CD4-positive, CD25-positive, alpha-beta regulatory T cell (primary cell): ENCODE data around the gene TMEM44. TPM values are rescaled to one million over a fixed set of nuclear protein-coding genes. Genes with fewer than 3 reads are reported as not detected.

Experiments
- ATAC-seq, 2 donors: fragments of 150-1000 bp; cut with Tn5 transposase; one replicate each; pipeline ENCODE4 v1.10.0; 2021; ENCODE audit warnings: low read depth in 2 of 2, moderate number of reproducible peaks in 2 of 2, moderate library complexity in 1 of 2
- DNase-seq, 3 donors: peaks; one replicate each; pipeline versions ENCODE4 v3.0.0 to v3.0.0-alpha.2; 2012 to 2022; ENCODE audit warnings: mixed read lengths in 1 of 3
- H3K27ac ChIP-seq: one replicate; pipeline ENCODE4 v1.7.0; 2013; ENCODE audit warnings: mild to moderate bottlenecking, low read length; ENCODE audit not compliant: insufficient read depth, poor library complexity, severe bottlenecking
- H3K27me3 ChIP-seq: one replicate; pipeline ENCODE4 v1.7.0; 2013; ENCODE audit warnings: low read length; ENCODE audit not compliant: control insufficient read depth, insufficient read depth
- H3K36me3 ChIP-seq: one replicate; pipeline ENCODE4 v1.7.0; 2013; ENCODE audit warnings: mild to moderate bottlenecking, low read length, moderate library complexity; ENCODE audit not compliant: control insufficient read depth, insufficient read depth
- H3K4me1 ChIP-seq: 2 replicates; pipeline ENCODE4 v1.7.0; 2013; ENCODE audit warnings: mild to moderate bottlenecking, low read length; ENCODE audit not compliant: insufficient read depth, control insufficient read depth, poor library complexity, severe bottlenecking
- H3K4me3 ChIP-seq: one replicate; pipeline ENCODE4 v1.7.0; 2013; ENCODE audit warnings: low read depth, mild to moderate bottlenecking, low read length, moderate library complexity
- H3K9me3 ChIP-seq, 2 experiments: 1 replicate in 1 of 2; 2 replicates in 1 of 2; pipeline ENCODE4 v1.7.0; 2013; ENCODE audit warnings: low read length in 2 of 2, mild to moderate bottlenecking in 1 of 2, moderate library complexity in 1 of 2; ENCODE audit not compliant: control insufficient read depth in 2 of 2
- H3K27ac Mint-ChIP-seq, 3 donors: one replicate each; pipeline ENCODE4 v1.8.0; 2020 to 2022; ENCODE audit warnings: mild to moderate bottlenecking in 3 of 3, mixed read lengths in 3 of 3, moderate library complexity in 2 of 3
- H3K27me3 Mint-ChIP-seq: one replicate; pipeline ENCODE4 v1.8.0; 2022; ENCODE audit warnings: mild to moderate bottlenecking, mixed read lengths
- H3K36me3 Mint-ChIP-seq: one replicate; pipeline ENCODE4 v1.8.0; 2020; ENCODE audit warnings: mixed read lengths
- H3K4me1 Mint-ChIP-seq, 4 donors: one replicate each; pipeline ENCODE4 v1.8.0; 2020 to 2022; ENCODE audit warnings: mixed read lengths in 4 of 4, mild to moderate bottlenecking in 1 of 4
- H3K4me3 Mint-ChIP-seq, 4 donors: one replicate each; pipeline ENCODE4 v1.8.0; 2020 to 2022; ENCODE audit warnings: mild to moderate bottlenecking in 4 of 4, mixed read lengths in 4 of 4, moderate library complexity in 3 of 4
- H3K9me3 Mint-ChIP-seq, 7 donors: one replicate each; pipeline ENCODE4 v1.8.0; 2020 to 2022; ENCODE audit warnings: mixed read lengths in 7 of 7, mild to moderate bottlenecking in 3 of 7, moderate library complexity in 2 of 7
- polyA plus RNA-seq, 4 donors: library from polyadenylated mRNA; unstranded; fragments of 300-500 nt; fragmentation: Illumina TruSeq; gene quantifications; one replicate each; pipeline ENCODE4 v1.2.3, GENCODE V29; 2021
- total RNA-seq: library from RNA; stranded (reverse); gene quantifications from one replicate; pipeline ENCODE4 v1.2.3, GENCODE V29; 2022

The TMEM44 gene
- total and polyA plus RNA-seq, 5 donors from 2014 or later = 0.41 to 5.5 (median 0.75) TPM

DNA sequence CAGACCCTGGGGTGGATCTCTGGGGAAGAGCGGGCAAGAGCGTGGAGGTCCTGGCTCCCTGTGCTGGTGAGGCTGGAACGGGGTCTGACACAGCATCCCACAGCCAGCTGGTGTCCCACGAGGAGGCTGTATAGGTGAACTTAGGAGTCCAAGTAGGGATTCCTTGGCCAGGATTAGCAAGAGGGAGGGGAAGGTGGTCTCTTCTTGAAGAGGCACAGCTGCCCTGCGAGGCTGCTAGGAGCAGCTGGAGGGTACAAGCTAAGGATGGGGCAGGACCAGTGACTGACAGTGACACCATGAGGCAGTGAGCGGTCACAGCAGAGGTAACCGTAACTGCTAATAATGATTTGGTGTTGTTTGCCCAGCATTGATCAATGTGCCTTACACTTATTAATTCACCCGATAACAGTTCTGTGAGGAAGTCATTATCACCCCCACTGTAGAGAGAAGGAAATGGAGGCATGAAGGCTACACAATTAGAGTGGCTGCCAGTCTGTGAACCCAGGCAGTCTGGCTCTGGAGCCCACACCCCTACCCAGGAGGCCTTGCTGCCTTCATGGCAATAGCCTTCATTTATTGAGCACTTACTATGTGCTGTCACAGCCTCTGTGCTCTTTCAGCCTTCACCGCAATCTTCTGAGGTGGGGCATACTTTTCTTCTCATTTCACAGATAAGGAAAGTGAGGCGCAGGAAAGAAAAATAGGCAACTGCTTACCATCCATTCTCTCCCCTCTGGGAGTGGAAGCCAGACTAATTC lies 59.4 kb downstream of the TMEM44 start:
- Mint-ChIP-seq H3K36me3 (no peaks in the 10 kb centered on the region), H3K27me3 (peaks cover 47% of the 10 kb centered on the region), H3K27ac (no peak overlapping the region), H3K9me3 (peaks cover 0 to 3% (median 0%) of the 10 kb centered on the region in 7 donors), H3K4me1 (peaks cover 0 to 7% (median 1%) of the 10 kb centered on the region in 4 donors), H3K4me3 (no peak overlapping the region)
- peak; percentile 79 to 80 for ATAC-seq
- peak; percentile 5 to 67 (median 38) for DNase-seq
- H3K4me1 ChIP-seq = no peaks in the 10 kb centered on the region
- no peak overlapping the region for H3K27ac ChIP-seq
- H3K27me3 ChIP-seq = peaks cover 1% of the 10 kb centered on the region
- no peak overlapping the region for H3K4me3 ChIP-seq
- H3K36me3 ChIP-seq = no peaks in the 10 kb centered on the region
- no peaks in the 10 kb centered on the region for H3K9me3 ChIP-seq

GRCh38 chr3:194572944-194573491 lies 60.2 kb downstream of the TMEM44 start:
- no peak overlapping the region for H3K27ac ChIP-seq
- H3K9me3 Mint-ChIP-seq = peaks cover 0 to 2% (median 0%) of the 10 kb centered on the region in 7 donors
- peaks cover 0 to 7% (median 1%) of the 10 kb centered on the region in 4 donors for H3K4me1 Mint-ChIP-seq
- no peaks in the 10 kb centered on the region for H3K36me3 Mint-ChIP-seq
- H3K27ac Mint-ChIP-seq = no peak overlapping the region
- H3K27me3 ChIP-seq = peaks cover 1% of the 10 kb centered on the region
- no peaks in the 10 kb centered on the region for H3K9me3 ChIP-seq
- no peak for DNase-seq
- no peak overlapping the region for H3K4me3 ChIP-seq
- H3K27me3 Mint-ChIP-seq = peaks cover 47% of the 10 kb centered on the region
- H3K36me3 ChIP-seq = no peaks in the 10 kb centered on the region
- no peak overlapping the region for H3K4me3 Mint-ChIP-seq
- H3K4me1 ChIP-seq = no peaks in the 10 kb centered on the region
- ATAC-seq = no peak

DNA sequence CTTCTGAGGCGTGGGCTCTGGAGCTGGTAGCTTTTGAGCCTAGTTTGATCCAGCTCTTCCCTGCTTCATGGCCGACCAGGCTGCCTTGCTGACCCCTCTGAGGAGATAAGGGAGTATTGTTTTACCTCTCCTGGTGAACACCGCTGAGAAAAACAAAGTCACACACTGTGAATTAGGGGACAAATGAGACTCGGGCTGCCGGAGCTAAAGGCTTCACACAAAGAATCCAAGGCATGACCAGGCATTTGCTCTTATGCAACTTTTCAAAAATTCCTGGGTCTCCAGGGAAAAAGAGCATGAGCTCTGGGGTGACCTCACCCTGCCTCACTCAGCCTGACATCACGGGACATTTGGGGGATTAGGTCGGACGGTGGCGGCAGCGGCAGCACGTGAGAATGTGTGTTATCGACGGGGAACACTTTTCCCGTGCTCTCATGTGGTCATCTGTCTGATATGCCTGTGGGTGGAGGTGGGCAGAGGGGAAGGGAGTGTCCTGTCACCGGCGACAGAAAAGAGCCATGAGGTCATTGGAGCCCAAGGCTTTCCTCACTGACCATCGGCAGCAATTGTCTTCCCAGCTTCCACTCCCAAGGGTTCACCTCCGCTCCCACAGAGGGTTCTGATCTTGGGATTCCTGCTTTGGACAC lies 61.0 kb downstream of the TMEM44 start:
- Mint-ChIP-seq H3K9me3 (peaks cover 0 to 2% (median 0%) of the 10 kb centered on the region in 7 donors), H3K4me3 (no peak overlapping the region), H3K4me1 (peaks cover 0 to 7% (median 1%) of the 10 kb centered on the region in 4 donors), H3K36me3 (no peaks in the 10 kb centered on the region), H3K27ac (no peak overlapping the region), H3K27me3 (peaks cover 51% of the 10 kb centered on the region)
- no peak for ATAC-seq
- H3K4me3 ChIP-seq = no peak overlapping the region
- H3K27me3 ChIP-seq = peaks cover 1% of the 10 kb centered on the region
- H3K27ac ChIP-seq = no peak overlapping the region
- no peaks in the 10 kb centered on the region for H3K9me3 ChIP-seq
- DNase-seq = no peak
- no peaks in the 10 kb centered on the region for H3K36me3 ChIP-seq
- no peaks in the 10 kb centered on the region for H3K4me1 ChIP-seq

DNA sequence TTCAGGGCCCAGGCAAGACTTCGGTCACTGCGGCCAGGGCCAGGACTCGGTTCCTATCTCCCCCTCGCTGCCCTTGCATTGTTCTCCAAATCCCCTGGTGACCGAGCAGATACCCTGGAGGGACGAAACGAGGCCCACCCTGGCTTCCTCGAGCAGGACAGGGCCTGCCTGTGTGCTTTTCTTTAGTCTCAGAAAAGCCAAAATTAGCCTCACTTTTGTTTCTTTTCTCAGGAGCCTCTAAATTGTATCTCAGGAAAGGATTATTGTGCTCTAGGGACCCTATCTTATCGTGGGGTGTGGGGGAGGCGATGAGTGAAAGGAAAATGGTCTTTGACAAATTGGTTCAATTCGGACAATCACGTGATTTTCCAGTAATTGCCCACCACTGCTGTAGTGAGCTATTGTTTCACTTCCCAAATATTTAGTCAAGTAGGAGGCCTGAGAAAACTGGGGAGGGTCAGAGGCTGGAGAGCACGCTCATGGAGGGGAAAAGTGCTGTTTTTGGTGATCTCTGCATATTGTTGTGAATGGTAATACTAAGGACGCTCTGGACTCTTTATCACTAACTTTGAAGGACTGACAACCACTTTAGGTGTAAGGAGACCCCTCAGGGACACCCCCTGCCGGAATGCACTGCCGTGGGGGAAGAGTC lies 61.6 kb downstream of the TMEM44 start:
- Mint-ChIP-seq H3K36me3 (no peaks in the 10 kb centered on the region), H3K27me3 (peaks cover 55% of the 10 kb centered on the region), H3K4me1 (peaks cover 0 to 7% (median 1%) of the 10 kb centered on the region in 4 donors), H3K9me3 (peaks cover 0 to 2% (median 0%) of the 10 kb centered on the region in 7 donors), H3K27ac (no peak overlapping the region), H3K4me3 (no peak overlapping the region)
- ATAC-seq = no peak
- Histone ChIP-seq H3K4me1 (no peaks in the 10 kb centered on the region), H3K27me3 (peaks cover 3% of the 10 kb centered on the region), H3K9me3 (no peaks in the 10 kb centered on the region), H3K36me3 (no peaks in the 10 kb centered on the region), H3K27ac (no peak overlapping the region), H3K4me3 (no peak overlapping the region)
- DNase-seq = no peak

GRCh38 chr3:194570898-194571297 lies 62.3 kb downstream of the TMEM44 start:
- no peak for ATAC-seq
- peaks cover 0 to 2% (median 0%) of the 10 kb centered on the region in 7 donors for H3K9me3 Mint-ChIP-seq

DNA sequence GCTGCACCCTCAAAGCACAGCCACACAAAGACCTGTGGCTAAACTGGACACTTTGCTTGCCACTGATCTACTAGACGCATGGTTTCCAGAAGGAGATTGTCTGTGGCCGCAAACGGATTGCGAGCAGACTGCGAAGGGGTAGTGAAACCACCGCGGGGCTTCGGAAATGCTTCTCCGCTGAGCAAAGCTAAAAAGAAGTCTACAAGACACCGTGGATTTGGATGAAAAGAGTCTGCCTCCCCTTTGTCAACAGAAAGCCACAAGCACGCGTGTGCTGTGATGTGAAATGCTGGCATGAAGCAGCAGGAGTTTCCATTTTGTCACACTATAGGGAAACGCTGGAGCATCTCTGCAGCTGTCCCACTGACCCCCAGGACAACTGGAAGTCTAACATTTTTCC lies 63.0 kb downstream of the TMEM44 start:
- Mint-ChIP-seq H3K27me3 (peaks cover 61% of the 10 kb centered on the region), H3K4me3 (no peak overlapping the region), H3K27ac (no peak overlapping the region)

More at GRCh38 chr3:194570898-194571297, 62.3 kb downstream of the TMEM44 start:
- no peak overlapping the region for H3K4me3 ChIP-seq
- Mint-ChIP-seq H3K4me3 (no peak overlapping the region), H3K36me3 (no peaks in the 10 kb centered on the region), H3K4me1 (peaks cover 0 to 7% (median 1%) of the 10 kb centered on the region in 4 donors), H3K27me3 (peaks cover 56% of the 10 kb centered on the region), H3K27ac (peak overlapping the region in 1 of 3 donors; percentile 20)
- no peak for DNase-seq
- H3K36me3 ChIP-seq = no peaks in the 10 kb centered on the region
- H3K27ac ChIP-seq = no peak overlapping the region
- H3K9me3 ChIP-seq = no peaks in the 10 kb centered on the region
- no peaks in the 10 kb centered on the region for H3K4me1 ChIP-seq
- H3K27me3 ChIP-seq = peaks cover 3% of the 10 kb centered on the region

DNA sequence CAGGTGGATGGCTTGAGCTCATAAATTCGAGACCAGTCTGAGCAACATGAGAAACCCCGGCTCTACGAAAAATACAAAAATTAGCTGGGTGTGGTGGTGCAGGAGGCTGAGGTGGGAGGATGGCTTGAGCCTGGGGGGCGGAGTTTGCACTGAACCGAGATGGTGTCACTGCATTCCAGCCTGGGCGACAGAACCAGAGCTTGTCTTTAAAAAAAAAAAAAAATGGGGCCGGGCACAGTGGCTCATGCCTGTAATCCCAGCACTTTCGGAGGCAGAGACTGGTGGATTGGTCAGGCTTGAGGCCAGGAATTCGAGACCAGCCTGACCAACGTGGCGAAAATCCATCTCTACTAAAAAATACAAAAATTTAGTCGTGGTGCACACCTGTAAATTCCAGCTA lies 64.0 kb downstream of the TMEM44 start:
- peaks cover 63% of the 10 kb centered on the region for H3K27me3 Mint-ChIP-seq
- peaks cover 0 to 7% (median 1%) of the 10 kb centered on the region in 4 donors for H3K4me1 Mint-ChIP-seq
- DNase-seq (no peak), ATAC-seq (no peak)
- no peak overlapping the region for H3K27ac ChIP-seq
- H3K4me3 Mint-ChIP-seq = no peak overlapping the region
- H3K9me3 Mint-ChIP-seq = peaks cover 0 to 2% (median 0%) of the 10 kb centered on the region in 7 donors
- H3K9me3 ChIP-seq = no peaks in the 10 kb centered on the region
- H3K27ac Mint-ChIP-seq = no peak overlapping the region
- no peaks in the 10 kb centered on the region for H3K36me3 Mint-ChIP-seq
- H3K36me3 ChIP-seq = no peaks in the 10 kb centered on the region
- peaks cover 3% of the 10 kb centered on the region for H3K27me3 ChIP-seq
- no peaks in the 10 kb centered on the region for H3K4me1 ChIP-seq
- no peak overlapping the region for H3K4me3 ChIP-seq

More for the DNA sequence above, 63.0 kb downstream of the TMEM44 start:
- Histone ChIP-seq H3K9me3 (no peaks in the 10 kb centered on the region), H3K4me1 (no peaks in the 10 kb centered on the region), H3K27me3 (peaks cover 3% of the 10 kb centered on the region), H3K4me3 (no peak overlapping the region), H3K27ac (no peak overlapping the region), H3K36me3 (no peaks in the 10 kb centered on the region)
- Mint-ChIP-seq H3K36me3 (no peaks in the 10 kb centered on the region), H3K9me3 (peaks cover 0 to 2% (median 0%) of the 10 kb centered on the region in 7 donors), H3K4me1 (peaks cover 0 to 7% (median 1%) of the 10 kb centered on the region in 4 donors)
- ATAC-seq (no peak), DNase-seq (no peak)
